Panc1 (cell line): ENCODE data around the gene SPHKAP. TPM values are rescaled to one million over a fixed set of nuclear protein-coding genes. Genes with fewer than 3 reads are reported as not detected.

Experiments used
- ATAC-seq: fragments of 200-7000 bp; cut with Tn5 transposase; 2 replicates; pipeline ENCODE4 v1.9.1; 2020; ENCODE audit warnings: mild to moderate bottlenecking, moderate library complexity
- BruUV-seq: library from RNA; stranded (reverse); fragments of 400-500 nt; replicated peaks from 2 replicates; lab custom pipeline; 2021; lab: Mats Ljungman, UMichigan
- CTCF ChIA-PET: fragments of 300-600 bp; sonication (Branson Sonifier 250); formaldehyde crosslinking; loops from one replicate; lab custom pipeline; 2022; ENCODE audit warnings: antibody characterized with exemption; lab: Charles Lee
- POLR2A ChIA-PET: fragments of 300-600 bp; sonication (Branson Sonifier 250); formaldehyde crosslinking; loops from one replicate; lab custom pipeline; 2022; ENCODE audit warnings: antibody characterized with exemption; lab: Charles Lee
- DNase-seq: peaks from one replicate; pipeline ENCODE4 v3.0.0-alpha.2; 2010; ENCODE audit warnings: low read depth, low spot score
- H3K27ac ChIP-seq: 2 replicates; pipeline ENCODE4 v1.5.1; 2011; ENCODE audit warnings: mild to moderate bottlenecking, low read length, inconsistent platforms
- H3K27me3 ChIP-seq: fragments of 200-500 bp; sonication (Bioruptor generic); 2 replicates; pipeline ENCODE4 v1.6.0; 2014; ENCODE audit warnings: low read length, inconsistent platforms; ENCODE audit not compliant: control insufficient read depth, insufficient read depth
- H3K36me3 ChIP-seq: fragments of 200-500 bp; sonication (Bioruptor generic); 2 replicates; pipeline ENCODE4 v1.5.1; 2014; ENCODE audit warnings: inconsistent platforms, mild to moderate bottlenecking, low read length, moderate library complexity; ENCODE audit not compliant: control insufficient read depth, insufficient read depth
- H3K4me1 ChIP-seq: 2 replicates; pipeline ENCODE4 v1.5.1; 2011; ENCODE audit warnings: inconsistent platforms, mild to moderate bottlenecking, low read length, moderate library complexity; ENCODE audit not compliant: control insufficient read depth, insufficient read depth
- H3K4me3 ChIP-seq, 2 experiments: 2 replicates each; pipeline ENCODE4 v1.5.1; 2011 to 2012; ENCODE audit warnings: low read depth in 2 of 2, low read length in 2 of 2, mild to moderate bottlenecking in 2 of 2, inconsistent platforms in 1 of 2, moderate library complexity in 1 of 2
- H3K9me3 ChIP-seq: fragments of 200-500 bp; sonication (Bioruptor generic); 2 replicates; pipeline ENCODE4 v1.5.1; 2014; ENCODE audit warnings: low read depth, mild to moderate bottlenecking, inconsistent platforms, low read length, moderate library complexity; ENCODE audit not compliant: control insufficient read depth, insufficient read depth
- POLR2AphosphoS5 ChIP-seq: IDR thresholded peaks from 2 replicates; pipeline ENCODE4 v1.6.1; 2012; ENCODE audit warnings: mild to moderate bottlenecking, low read depth, low read length, moderate library complexity
- SIN3A ChIP-seq: IDR thresholded peaks from 2 replicates; pipeline ENCODE4 v1.6.1; 2012; ENCODE audit warnings: low read depth, mild to moderate bottlenecking, low read length, moderate library complexity, borderline replicate concordance; ENCODE audit not compliant: insufficient read depth
- TCF7L2 ChIP-seq: IDR thresholded peaks from 2 replicates; pipeline ENCODE4 v1.6.1; 2011; ENCODE audit warnings: mild to moderate bottlenecking, low read depth, low read length, inconsistent platforms
- in situ Hi-C: cut with HindIII; loops from 2 replicates; pipeline ENCODE4 v1.10.0; 2016; ENCODE audit warnings: low sequenced_read_pairs, low pct_unique_long_range_greater_than_20kb
- intact Hi-C: fragments of 100-400 bp; cut with micrococcal nuclease; formaldehyde crosslinking; loops from one replicate; pipeline ENCODE4 v1.10.0; 2022; ENCODE audit not compliant: unreplicated experiment
- total RNA-seq: library from RNA; stranded (reverse); gene quantifications from one replicate; pipeline ENCODE4 v1.2.1, GENCODE V29; 2021; ENCODE audit not compliant: unreplicated experiment
- TF ChIP-seq, protein P1 (sequence below): fragments of 450-650 bp; IDR thresholded peaks from 2 replicates; pipeline ENCODE4 v1.5.1; 2017; ENCODE audit warnings: mild to moderate bottlenecking
- TF ChIP-seq, protein P2 (sequence below), 2 experiments: IDR thresholded peaks; 2 replicates each; pipeline ENCODE4 v1.6.1; 2011 to 2012; ENCODE audit warnings: low read depth in 2 of 2, control low read depth in 1 of 2, low read length in 1 of 2, mild to moderate bottlenecking in 1 of 2, moderate library complexity in 1 of 2; ENCODE audit not compliant: insufficient read depth in 1 of 2

The SPHKAP gene
- total RNA-seq, 1 experiment from 2014 or later, result not detected

DNA sequence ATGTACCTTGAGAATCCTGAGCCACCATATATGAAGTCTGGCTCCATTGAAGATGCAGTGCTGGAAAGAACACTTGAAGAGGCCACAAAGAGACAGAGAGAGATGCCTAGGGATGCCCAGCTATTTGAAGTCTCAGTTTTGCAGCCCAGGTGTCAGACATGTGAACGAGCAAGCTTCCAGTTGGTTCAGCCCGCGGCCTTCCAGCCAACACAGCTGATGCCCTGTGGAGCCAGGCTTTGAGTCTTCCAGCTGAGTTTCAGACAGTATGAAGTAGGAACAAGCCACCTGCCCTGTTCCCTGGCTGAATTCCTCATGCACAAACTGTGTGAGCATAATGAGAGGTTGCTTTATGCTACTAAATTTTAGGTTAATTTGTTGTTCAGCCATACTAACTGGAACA, 108.8 kb downstream of the SPHKAP start:
- no peak for ATAC-seq
- Histone ChIP-seq H3K27me3 (no peaks in the 10 kb centered on the region), H3K27ac (no peak overlapping the region), H3K36me3 (no peaks in the 10 kb centered on the region), H3K4me3 (no peak overlapping the region), H3K4me1 (no peaks in the 10 kb centered on the region), H3K9me3 (no peaks in the 10 kb centered on the region)
- intact Hi-C loops, result no loop called here
- in situ Hi-C loops, result no loop called here
- BruUV-seq, result no TSS peak
- ChIA-PET POLR2A (no interaction called here), CTCF (no interaction called here)
- no peak for DNase-seq
- no peak for TF ChIP-seq SIN3A
- TF ChIP-seq, protein P1, sequence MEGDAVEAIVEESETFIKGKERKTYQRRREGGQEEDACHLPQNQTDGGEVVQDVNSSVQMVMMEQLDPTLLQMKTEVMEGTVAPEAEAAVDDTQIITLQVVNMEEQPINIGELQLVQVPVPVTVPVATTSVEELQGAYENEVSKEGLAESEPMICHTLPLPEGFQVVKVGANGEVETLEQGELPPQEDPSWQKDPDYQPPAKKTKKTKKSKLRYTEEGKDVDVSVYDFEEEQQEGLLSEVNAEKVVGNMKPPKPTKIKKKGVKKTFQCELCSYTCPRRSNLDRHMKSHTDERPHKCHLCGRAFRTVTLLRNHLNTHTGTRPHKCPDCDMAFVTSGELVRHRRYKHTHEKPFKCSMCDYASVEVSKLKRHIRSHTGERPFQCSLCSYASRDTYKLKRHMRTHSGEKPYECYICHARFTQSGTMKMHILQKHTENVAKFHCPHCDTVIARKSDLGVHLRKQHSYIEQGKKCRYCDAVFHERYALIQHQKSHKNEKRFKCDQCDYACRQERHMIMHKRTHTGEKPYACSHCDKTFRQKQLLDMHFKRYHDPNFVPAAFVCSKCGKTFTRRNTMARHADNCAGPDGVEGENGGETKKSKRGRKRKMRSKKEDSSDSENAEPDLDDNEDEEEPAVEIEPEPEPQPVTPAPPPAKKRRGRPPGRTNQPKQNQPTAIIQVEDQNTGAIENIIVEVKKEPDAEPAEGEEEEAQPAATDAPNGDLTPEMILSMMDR, result no peak
- no peak for TF ChIP-seq TCF7L2
- TF ChIP-seq, protein P2, sequence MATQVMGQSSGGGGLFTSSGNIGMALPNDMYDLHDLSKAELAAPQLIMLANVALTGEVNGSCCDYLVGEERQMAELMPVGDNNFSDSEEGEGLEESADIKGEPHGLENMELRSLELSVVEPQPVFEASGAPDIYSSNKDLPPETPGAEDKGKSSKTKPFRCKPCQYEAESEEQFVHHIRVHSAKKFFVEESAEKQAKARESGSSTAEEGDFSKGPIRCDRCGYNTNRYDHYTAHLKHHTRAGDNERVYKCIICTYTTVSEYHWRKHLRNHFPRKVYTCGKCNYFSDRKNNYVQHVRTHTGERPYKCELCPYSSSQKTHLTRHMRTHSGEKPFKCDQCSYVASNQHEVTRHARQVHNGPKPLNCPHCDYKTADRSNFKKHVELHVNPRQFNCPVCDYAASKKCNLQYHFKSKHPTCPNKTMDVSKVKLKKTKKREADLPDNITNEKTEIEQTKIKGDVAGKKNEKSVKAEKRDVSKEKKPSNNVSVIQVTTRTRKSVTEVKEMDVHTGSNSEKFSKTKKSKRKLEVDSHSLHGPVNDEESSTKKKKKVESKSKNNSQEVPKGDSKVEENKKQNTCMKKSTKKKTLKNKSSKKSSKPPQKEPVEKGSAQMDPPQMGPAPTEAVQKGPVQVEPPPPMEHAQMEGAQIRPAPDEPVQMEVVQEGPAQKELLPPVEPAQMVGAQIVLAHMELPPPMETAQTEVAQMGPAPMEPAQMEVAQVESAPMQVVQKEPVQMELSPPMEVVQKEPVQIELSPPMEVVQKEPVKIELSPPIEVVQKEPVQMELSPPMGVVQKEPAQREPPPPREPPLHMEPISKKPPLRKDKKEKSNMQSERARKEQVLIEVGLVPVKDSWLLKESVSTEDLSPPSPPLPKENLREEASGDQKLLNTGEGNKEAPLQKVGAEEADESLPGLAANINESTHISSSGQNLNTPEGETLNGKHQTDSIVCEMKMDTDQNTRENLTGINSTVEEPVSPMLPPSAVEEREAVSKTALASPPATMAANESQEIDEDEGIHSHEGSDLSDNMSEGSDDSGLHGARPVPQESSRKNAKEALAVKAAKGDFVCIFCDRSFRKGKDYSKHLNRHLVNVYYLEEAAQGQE (IDR thresholded peaks at IDR 0.05; ENCODE audit: insufficient read depth in 1 of 2, low read depth in 2 of 2, low read length in 1 of 2), result no peak
- TF ChIP-seq POLR2AphosphoS5, result no peak

DNA sequence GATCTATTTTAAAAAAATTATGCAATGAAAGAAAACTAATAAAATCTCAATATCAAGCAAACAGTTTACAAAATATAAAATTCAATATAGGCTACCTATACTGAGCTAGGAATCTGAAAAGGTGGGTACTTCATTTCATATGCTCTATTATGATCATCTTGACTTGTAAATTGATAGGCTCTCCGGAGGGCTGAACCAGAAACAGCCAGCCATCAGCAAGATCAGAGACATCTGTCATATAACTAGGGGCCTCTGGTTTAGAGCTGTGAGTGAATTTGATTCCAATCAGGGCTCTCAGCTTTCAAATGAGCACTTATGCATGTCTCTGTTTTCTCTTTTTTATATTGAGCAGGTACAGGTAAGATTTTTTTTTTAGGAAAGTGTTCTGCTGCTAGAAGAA, 114.2 kb downstream of the SPHKAP start:
- H3K4me1 ChIP-seq, result no peaks in the 10 kb centered on the region
- H3K4me3 ChIP-seq, result no peak overlapping the region
- no peak for DNase-seq
- ATAC-seq, result no peak
- H3K9me3 ChIP-seq, result no peaks in the 10 kb centered on the region
- ChIA-PET CTCF (no interaction called here), POLR2A (no interaction called here)
- TF ChIP-seq TCF7L2 (no peak), SIN3A (no peak), POLR2AphosphoS5 (no peak)
- TF ChIP-seq, protein P2 (IDR thresholded peaks at IDR 0.05; ENCODE audit: insufficient read depth in 1 of 2, low read depth in 2 of 2, low read length in 1 of 2), result no peak
- TF ChIP-seq, protein P1, result no peak
- H3K27ac ChIP-seq, result no peak overlapping the region
- intact Hi-C loops, result no loop called here
- no TSS peak for BruUV-seq
- H3K27me3 ChIP-seq, result no peaks in the 10 kb centered on the region
- in situ Hi-C loops, result no loop called here
- no peaks in the 10 kb centered on the region for H3K36me3 ChIP-seq
